A673 (cell line): ENCODE measurements around the gene ORM1. TPM values are rescaled to one million over a fixed set of nuclear protein-coding genes. Genes with fewer than 3 reads are reported as not detected.

ENCODE experiments used
- BruUV-seq: library from RNA; stranded (reverse); fragments of 400-500 nt; replicated peaks from 2 replicates; lab custom pipeline; 2021; lab: Mats Ljungman, UMichigan
- CTCF ChIA-PET: fragments of 300-600 bp; sonication (Branson Sonifier 250); formaldehyde crosslinking; loops from one replicate; lab custom pipeline; 2022; ENCODE audit warnings: antibody characterized with exemption; lab: Charles Lee
- POLR2A ChIA-PET: fragments of 300-600 bp; sonication (Branson Sonifier 250); formaldehyde crosslinking; loops from one replicate; lab custom pipeline; 2022; ENCODE audit warnings: antibody characterized with exemption; ENCODE audit not compliant: low non-redundant PET; lab: Charles Lee
- DNase-seq: peaks from one replicate; pipeline ENCODE4 v3.0.0-alpha.2; 2015; ENCODE audit warnings: low spot score
- H3K27ac ChIP-seq: fragments of 200-600 bp; sonication (generic); 2 replicates; pipeline ENCODE4 v1.5.1; 2016; ENCODE audit warnings: mixed run types, low read depth, mild to moderate bottlenecking, mixed read lengths, antibody characterized with exemption, low read length; ENCODE audit not compliant: poor library complexity, severe bottlenecking
- H3K27me3 ChIP-seq: fragments of 200-600 bp; sonication (generic); replicated peaks from 2 replicates; pipeline ENCODE4 v1.6.1; 2017; ENCODE audit warnings: mixed run types, low read depth, mild to moderate bottlenecking, mixed read lengths, antibody characterized with exemption, low read length; ENCODE audit not compliant: insufficient read depth, poor library complexity
- H3K36me3 ChIP-seq: fragments of 200-600 bp; sonication (generic); 2 replicates; pipeline ENCODE4 v1.6.1; 2016; ENCODE audit warnings: mixed run types, mild to moderate bottlenecking, mixed read lengths, antibody characterized with exemption, low read length; ENCODE audit not compliant: insufficient read depth, poor library complexity, severe bottlenecking
- H3K4me1 ChIP-seq: fragments of 200-600 bp; sonication (generic); 2 replicates; pipeline ENCODE4 v1.6.1; 2017; ENCODE audit warnings: mixed run types, mild to moderate bottlenecking, mixed read lengths, antibody characterized with exemption, low read length; ENCODE audit not compliant: insufficient read depth, poor library complexity, severe bottlenecking
- H3K4me3 ChIP-seq: fragments of 200-600 bp; sonication (generic); 2 replicates; pipeline ENCODE4 v1.5.1; 2016; ENCODE audit warnings: low read depth, mixed run types, mild to moderate bottlenecking, mixed read lengths, low read length; ENCODE audit not compliant: poor library complexity, severe bottlenecking
- H3K9me3 ChIP-seq: fragments of 200-600 bp; sonication (generic); 2 replicates; pipeline ENCODE4 v1.6.1; 2016; ENCODE audit warnings: mixed run types, low read depth, mild to moderate bottlenecking, mixed read lengths, antibody characterized with exemption, low read length; ENCODE audit not compliant: poor library complexity, severe bottlenecking
- CTCF ChIP-seq: fragments of 300-800, 200-600 bp; sonication (generic); conservative IDR thresholded peaks from 2 replicates; pipeline ENCODE4 v1.5.1; 2017; ENCODE audit warnings: low read depth, mild to moderate bottlenecking, antibody characterized with exemption, low read length, moderate library complexity, mixed read lengths
- EZH2 ChIP-seq: fragments of 200-600 bp; sonication (generic); IDR thresholded peaks from 2 replicates; pipeline ENCODE4 v1.6.1; 2017; ENCODE audit warnings: borderline replicate concordance, low read depth, mild to moderate bottlenecking, mixed read lengths, antibody characterized with exemption, low read length; ENCODE audit not compliant: poor library complexity, severe bottlenecking
- intact Hi-C: fragments of 100-400 bp; cut with micrococcal nuclease; formaldehyde crosslinking; loops from one replicate; pipeline ENCODE4 v1.10.0; 2022; ENCODE audit not compliant: unreplicated experiment
- total RNA-seq: library from RNA; stranded (reverse); gene quantifications from 2 replicates; pipeline ENCODE4 v1.2.3, GENCODE V29; 2021

Gene ORM1
- total RNA-seq, 1 experiment from 2014 or later = not detected

DNA sequence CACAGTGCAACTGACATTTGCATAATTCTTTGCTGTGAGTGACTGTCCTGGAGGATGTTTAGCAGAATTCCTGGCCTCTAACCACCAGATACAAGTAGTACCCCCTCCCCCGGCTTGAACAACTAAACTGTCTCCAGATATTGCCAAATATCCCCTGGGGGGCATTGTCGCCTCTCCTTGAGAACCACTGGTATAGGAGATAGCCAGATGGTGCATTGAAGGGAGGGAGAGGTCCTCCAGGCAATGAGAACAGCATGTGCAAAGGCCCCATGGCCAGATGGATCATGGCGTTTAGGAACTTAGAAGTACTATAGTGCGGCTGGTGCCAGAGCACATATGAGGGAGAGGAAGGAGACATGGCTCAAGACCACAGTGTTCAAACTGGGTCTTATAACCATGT, 18.9 kb upstream of the ORM1 start:
- Histone ChIP-seq H3K4me3 (no peak overlapping the region), H3K9me3 (no peaks in the 10 kb centered on the region), H3K27ac (no peak overlapping the region), H3K27me3 (no peaks in the 10 kb centered on the region), H3K4me1 (no peaks in the 10 kb centered on the region), H3K36me3 (no peaks in the 10 kb centered on the region)
- BruUV-seq = no TSS peak
- intact Hi-C loops = no loop called here
- ChIA-PET POLR2A (no interaction called here), CTCF (interaction anchor here (1.1 kb wide), 1 partner anchor 196 kb away, joined by 4 read pairs; no protein-coding TSS in a partner anchor)
- no peak for TF ChIP-seq CTCF
- TF ChIP-seq EZH2 = no peak
- DNase-seq = no peak

DNA sequence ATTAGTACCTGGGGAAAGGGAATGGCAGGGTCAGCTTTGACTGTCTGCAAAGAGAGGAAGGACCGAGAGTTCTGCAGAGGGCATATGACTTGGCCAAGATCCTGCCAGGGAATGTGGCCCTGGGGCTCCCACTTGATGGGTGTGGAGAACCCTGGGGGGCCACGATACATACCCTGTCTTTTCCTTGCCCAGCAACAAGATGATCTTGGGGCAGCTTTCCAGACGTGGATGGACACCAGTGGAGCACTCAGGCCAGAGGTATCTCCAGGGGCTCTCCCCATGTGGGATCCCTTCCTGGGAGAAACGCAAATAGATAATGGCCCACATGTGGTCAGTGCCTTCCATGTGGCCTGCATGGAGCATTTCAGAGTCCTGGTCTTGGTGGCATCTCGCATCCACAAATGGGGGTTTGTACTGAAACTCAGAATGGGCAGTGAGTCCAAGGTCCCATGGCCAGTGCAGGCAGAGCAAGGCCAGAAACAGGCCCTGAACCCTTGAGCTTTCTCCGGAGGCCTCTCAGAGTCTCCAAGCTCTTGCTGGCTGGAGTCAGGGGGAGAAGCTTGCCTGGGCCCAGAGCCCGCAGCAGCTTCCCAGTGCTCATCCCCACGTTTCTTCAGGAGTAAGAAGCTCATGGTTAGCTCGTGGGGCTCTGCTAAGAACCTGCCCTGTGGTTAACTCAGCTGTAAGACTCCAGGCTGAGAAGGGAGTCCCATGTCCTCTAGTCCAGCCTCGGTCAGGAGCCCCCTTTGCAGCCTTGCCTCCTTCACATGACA, 18.3 kb upstream of the ORM1 start:
- Histone ChIP-seq H3K27ac (no peak overlapping the region), H3K9me3 (no peaks in the 10 kb centered on the region), H3K4me3 (no peak overlapping the region), H3K36me3 (no peaks in the 10 kb centered on the region), H3K4me1 (no peaks in the 10 kb centered on the region), H3K27me3 (no peaks in the 10 kb centered on the region)
- CTCF ChIA-PET = interaction anchor here (1.0 to 1.1 kb wide), 3 partner anchors 14 to 222 kb away, joined by 3 to 6 read pairs (median 4); no protein-coding TSS in a partner anchor
- POLR2A ChIA-PET = no interaction called here
- BruUV-seq = no TSS peak
- intact Hi-C loops = loop anchor here (1.0 kb wide), 1 partner anchor 196 kb away; no protein-coding TSS in a partner anchor
- TF ChIP-seq CTCF (no peak), EZH2 (no peak)
- no peak for DNase-seq

DNA sequence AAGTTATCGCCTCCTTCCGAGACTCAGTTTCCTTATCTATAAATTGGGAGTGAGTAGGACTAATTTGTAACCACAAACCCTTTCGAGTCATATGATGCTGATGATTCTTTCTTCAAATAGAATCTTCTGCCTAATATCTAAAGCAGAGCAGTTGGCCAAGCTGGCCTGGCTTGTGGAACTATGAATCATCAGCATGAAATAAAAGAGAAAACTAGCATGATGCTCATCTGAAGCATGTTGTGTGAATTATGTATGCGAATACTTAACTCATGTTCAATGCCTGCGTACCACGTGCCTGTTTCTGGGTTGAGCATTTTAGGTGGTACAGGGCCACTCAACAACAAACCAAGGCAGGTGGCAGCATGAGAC, 15.0 kb upstream of the ORM1 start:
- Histone ChIP-seq H3K9me3 (no peaks in the 10 kb centered on the region), H3K27ac (no peak overlapping the region), H3K27me3 (no peaks in the 10 kb centered on the region), H3K4me1 (no peaks in the 10 kb centered on the region), H3K4me3 (no peak overlapping the region), H3K36me3 (no peaks in the 10 kb centered on the region)
- no TSS peak for BruUV-seq
- POLR2A ChIA-PET = no interaction called here
- intact Hi-C loops = no loop called here
- CTCF ChIA-PET = no interaction called here
- TF ChIP-seq CTCF = no peak
- DNase-seq = no peak
